Measurements from ENCODE around the gene CFAP410.

The CFAP410 gene

GRCh38 chr21:44329971-44330681 is 9.1 kb downstream of the CFAP410 start:
- TF ChIP-seq CTCF (IDR thresholded peaks at IDR 0.05; ENCODE audit: insufficient read depth, low read depth, low read length, missing control alignments) = no peak
- DNase-seq (ENCODE audit: low read depth) = no peak
- H3K4me3 ChIP-seq (ENCODE audit: low read depth, low read length) = no peak overlapping the region

GRCh38 chr21:44329086-44329889 is 9.9 kb downstream of the CFAP410 start:
- TF ChIP-seq CTCF (IDR thresholded peaks at IDR 0.05; ENCODE audit: insufficient read depth, low read depth, low read length, missing control alignments) = no peak
- H3K4me3 ChIP-seq (ENCODE audit: low read depth, low read length) = no peak overlapping the region
- DNase-seq (ENCODE audit: low read depth) = no peak

GRCh38 chr21:44328242-44328895 is 10.8 kb downstream of the CFAP410 start:
- no peak for DNase-seq (ENCODE audit: low read depth)
- H3K4me3 ChIP-seq (ENCODE audit: low read depth, low read length) = no peak overlapping the region
- no peak for TF ChIP-seq CTCF (IDR thresholded peaks at IDR 0.05; ENCODE audit: insufficient read depth, low read depth, low read length, missing control alignments)

DNA sequence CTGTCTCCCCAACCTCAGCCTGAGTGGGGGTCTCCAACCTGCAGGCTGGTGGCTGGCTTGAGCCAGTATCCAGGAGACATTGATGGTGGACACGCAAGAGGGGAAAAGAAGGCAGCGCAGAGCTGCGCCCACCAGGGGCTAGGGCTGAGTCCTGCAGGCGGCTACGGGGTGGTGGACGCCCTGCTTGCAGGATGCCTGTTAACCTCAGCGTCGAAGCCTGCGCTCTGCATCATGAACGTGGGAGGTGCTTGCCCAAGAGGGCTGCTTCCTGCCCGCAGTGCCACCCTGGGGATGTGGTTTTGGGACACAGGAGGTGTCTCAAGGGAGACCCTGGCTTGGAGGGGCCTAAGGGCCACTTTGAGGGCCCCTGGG is 11.6 kb downstream of the CFAP410 start:
- no peak for DNase-seq (ENCODE audit: low read depth)
- H3K4me3 ChIP-seq (ENCODE audit: low read depth, low read length) = no peak overlapping the region
- no peak for TF ChIP-seq CTCF (IDR thresholded peaks at IDR 0.05; ENCODE audit: insufficient read depth, low read depth, low read length, missing control alignments)

DNA sequence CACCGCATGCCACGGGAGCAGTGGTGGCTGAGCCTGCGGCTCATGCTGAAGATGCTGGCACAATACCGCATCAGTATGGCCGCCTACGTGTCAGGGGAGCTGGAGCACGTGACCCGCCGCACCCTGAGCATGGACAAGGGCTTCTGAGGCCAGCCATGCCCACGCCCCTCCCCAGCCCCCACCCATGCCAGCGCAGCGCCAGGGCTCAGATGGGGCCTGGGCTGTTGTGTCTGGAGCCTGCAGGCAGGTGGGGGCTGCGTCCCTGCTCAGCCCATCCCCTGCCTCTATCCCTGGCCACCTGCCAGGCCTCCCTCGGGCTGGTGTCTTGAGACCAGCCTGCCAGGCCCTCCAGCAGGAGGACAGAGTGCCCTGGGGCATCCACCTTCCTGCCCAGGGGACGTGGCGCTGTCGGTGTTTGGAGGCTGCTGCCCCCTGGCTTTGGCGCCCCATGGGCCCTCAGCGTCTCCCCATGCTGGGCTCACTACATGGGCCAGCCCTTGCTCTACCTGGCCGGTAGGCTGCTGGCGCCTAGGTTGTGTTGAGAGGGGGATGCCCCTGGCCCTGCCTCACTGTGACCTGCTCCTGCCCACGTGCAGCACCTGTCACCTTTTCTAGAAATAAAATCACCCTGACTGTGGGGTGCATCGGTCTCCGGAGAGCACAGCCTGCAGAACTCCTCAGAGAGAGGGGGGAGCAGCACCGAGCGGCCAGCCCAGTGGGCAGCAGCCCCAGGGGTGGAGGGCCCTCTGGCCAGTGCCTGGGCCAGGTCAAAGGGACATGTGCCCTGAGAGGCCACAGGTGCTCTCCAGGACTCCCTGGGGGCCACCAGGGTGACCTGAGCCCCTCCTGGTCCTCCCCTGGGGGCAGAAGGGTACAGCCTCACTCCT is 12.2 kb downstream of the CFAP410 start:
- TF ChIP-seq CTCF (IDR thresholded peaks at IDR 0.05; ENCODE audit: insufficient read depth, low read depth, low read length, missing control alignments) = no peak
- H3K4me3 ChIP-seq (ENCODE audit: low read depth, low read length) = no peak overlapping the region
- no peak for DNase-seq (ENCODE audit: low read depth)

- no peak overlapping the region for H3K4me3 ChIP-seq (ENCODE audit: low read depth, low read length)
- no peak for TF ChIP-seq CTCF (IDR thresholded peaks at IDR 0.05; ENCODE audit: insufficient read depth, low read depth, low read length, missing control alignments)
- DNase-seq (ENCODE audit: low read depth) = no peak
Measured at GRCh38 chr21:44326272-44326647, 12.9 kb downstream of the CFAP410 start.

All from GM12865 (cell line).